MM.1S (cell line): ENCODE data around the gene KCNG2.

Experiments
- DNase-seq: peaks from one replicate; pipeline ENCODE4 v3.0.0-alpha.2; 2015
- H2AFZ ChIP-seq: fragments of 300-600 bp; sonication (generic); 2 replicates; pipeline ENCODE4 v1.6.0; 2016; ENCODE audit warnings: antibody characterized with exemption, low read length
- H3F3A ChIP-seq: fragments of 300-600 bp; sonication (generic); 2 replicates; pipeline ENCODE4 v1.6.1; 2016; ENCODE audit warnings: mild to moderate bottlenecking, antibody characterized with exemption, low read length, moderate library complexity, mixed read lengths; ENCODE audit not compliant: insufficient read depth
- H3K27ac ChIP-seq: fragments of 300-600 bp; sonication (generic); 2 replicates; pipeline ENCODE4 v1.5.1; 2016; ENCODE audit warnings: mild to moderate bottlenecking, low read length
- H3K27me3 ChIP-seq: fragments of 300-600 bp; sonication (generic); replicated peaks from 2 replicates; pipeline ENCODE4 v1.6.0; 2016; ENCODE audit warnings: low read length; ENCODE audit not compliant: insufficient read depth
- H3K36me3 ChIP-seq: fragments of 300-600 bp; sonication (generic); replicated peaks from 2 replicates; pipeline ENCODE4 v1.6.1; 2016; ENCODE audit warnings: mild to moderate bottlenecking, low read length, mixed read lengths; ENCODE audit not compliant: insufficient read depth
- H3K4me1 ChIP-seq: fragments of 300-600 bp; sonication (generic); 2 replicates; pipeline ENCODE4 v1.6.1; 2016; ENCODE audit warnings: low read length, mixed read lengths
- H3K4me2 ChIP-seq: fragments of 300-600 bp; sonication (generic); 2 replicates; pipeline ENCODE4 v1.6.0; 2016; ENCODE audit warnings: low read depth, low read length
- H3K4me3 ChIP-seq: fragments of 300-600 bp; sonication (generic); 2 replicates; pipeline ENCODE4 v1.5.1; 2016; ENCODE audit warnings: low read length, mixed read lengths
- H3K79me2 ChIP-seq: fragments of 300-600 bp; sonication (generic); 2 replicates; pipeline ENCODE4 v1.6.1; 2016; ENCODE audit warnings: mixed run types, low read length, mixed read lengths
- H3K9ac ChIP-seq: fragments of 300-600 bp; sonication (generic); 2 replicates; pipeline ENCODE4 v1.6.1; 2016; ENCODE audit warnings: low read length, mixed read lengths
- H3K9me2 ChIP-seq: fragments of 300-600 bp; sonication (generic); replicated peaks from 2 replicates; pipeline ENCODE4 v1.6.1; 2016; ENCODE audit warnings: mild to moderate bottlenecking, low read length, mixed read lengths; ENCODE audit not compliant: insufficient read depth
- H3K9me3 ChIP-seq: fragments of 300-600 bp; sonication (generic); replicated peaks from 2 replicates; pipeline ENCODE4 v1.6.1; 2016; ENCODE audit warnings: mild to moderate bottlenecking, low read length, mixed read lengths; ENCODE audit not compliant: insufficient read depth
- H4K20me1 ChIP-seq: fragments of 300-600 bp; sonication (generic); 2 replicates; pipeline ENCODE4 v1.6.1; 2016; ENCODE audit warnings: mild to moderate bottlenecking, low read length, moderate library complexity, mixed read lengths; ENCODE audit not compliant: insufficient read depth
- CTCF ChIP-seq: fragments of 300-600 bp; sonication (generic); IDR thresholded peaks from 2 replicates; pipeline ENCODE4 v1.5.1; 2016; ENCODE audit warnings: antibody characterized with exemption, low read length, mixed read lengths
- EZH2 ChIP-seq: fragments of 300-600 bp; sonication (generic); optimal IDR thresholded peaks from 2 replicates; pipeline ENCODE3; 2017; ENCODE audit warnings: low read depth, mild to moderate bottlenecking, antibody characterized with exemption, low read length, mixed read lengths
- EZH2phosphoT487 ChIP-seq: fragments of 300-600 bp; sonication (generic); IDR thresholded peaks from 2 replicates; pipeline ENCODE4 v1.6.1; 2018; ENCODE audit warnings: antibody characterized with exemption, low read length

KCNG2 gene

GRCh38 chr18:79792096-79792987 is 5.4 kb upstream of the KCNG2 start:
- Histone ChIP-seq H3K9ac (no peak overlapping the region), H3K27me3 (no peaks in the 10 kb centered on the region), H2AFZ (no peak overlapping the region)

GRCh38 chr18:79792988-79793355 is 4.8 kb upstream of the KCNG2 start:
- Histone ChIP-seq H4K20me1 (no peaks in the 10 kb centered on the region), H3K27ac (no peak overlapping the region), H3K9me2 (no peaks in the 10 kb centered on the region), H3K4me3 (no peak overlapping the region), H2AFZ (no peak overlapping the region), H3K79me2 (no peaks in the 10 kb centered on the region), H3K9ac (no peak overlapping the region), H3K4me2 (no peak overlapping the region), H3K9me3 (no peaks in the 10 kb centered on the region), H3F3A (no peaks in the 10 kb centered on the region), H3K36me3 (no peaks in the 10 kb centered on the region), H3K27me3 (no peaks in the 10 kb centered on the region), H3K4me1 (no peaks in the 10 kb centered on the region)
- no peak for DNase-seq
- TF ChIP-seq CTCF: no peak
- TF ChIP-seq EZH2: no peak
- no peak for TF ChIP-seq EZH2phosphoT487

More at GRCh38 chr18:79792096-79792987, 5.4 kb upstream of the KCNG2 start:
- H3K79me2 ChIP-seq: no peaks in the 10 kb centered on the region
- H3K4me1 ChIP-seq: no peaks in the 10 kb centered on the region
- no peaks in the 10 kb centered on the region for H3K36me3 ChIP-seq
- no peak for TF ChIP-seq CTCF
- no peak for TF ChIP-seq EZH2
- TF ChIP-seq EZH2phosphoT487: no peak
- H3K4me3 ChIP-seq: no peak overlapping the region
- no peaks in the 10 kb centered on the region for H3K9me2 ChIP-seq
- no peaks in the 10 kb centered on the region for H3F3A ChIP-seq
- no peak overlapping the region for H3K4me2 ChIP-seq
- DNase-seq: no peak
- no peak overlapping the region for H3K27ac ChIP-seq
- H3K9me3 ChIP-seq: no peaks in the 10 kb centered on the region
- no peaks in the 10 kb centered on the region for H4K20me1 ChIP-seq

DNA sequence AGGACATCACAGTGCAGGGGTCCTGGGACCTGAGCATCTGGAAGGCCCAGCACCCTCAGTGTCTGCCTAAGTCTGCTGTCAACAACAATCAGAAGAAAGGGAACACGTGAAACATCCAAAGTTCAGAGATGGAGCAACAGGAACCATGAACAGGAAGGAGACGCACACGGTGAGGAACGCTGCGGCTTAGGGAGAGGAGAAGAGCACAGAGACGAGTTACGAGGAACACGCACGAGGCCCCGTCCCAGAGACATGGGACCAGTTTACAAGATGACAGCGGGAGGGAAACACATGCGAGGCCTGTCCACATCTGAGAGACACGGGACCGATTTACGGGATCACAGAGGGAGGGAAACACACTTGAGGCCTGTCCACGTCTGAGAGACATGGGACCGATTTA is 2.9 kb upstream of the KCNG2 start:
- no peak for DNase-seq
- H3K27me3 ChIP-seq: no peaks in the 10 kb centered on the region

GRCh38 chr18:79795446-79795845 is 2.3 kb upstream of the KCNG2 start:
- no peak overlapping the region for H3K27ac ChIP-seq
- H3K27me3 ChIP-seq: no peaks in the 10 kb centered on the region
- no peaks in the 10 kb centered on the region for H3K36me3 ChIP-seq
- no peak overlapping the region for H3K9ac ChIP-seq
- DNase-seq: no peak
- H4K20me1 ChIP-seq: no peaks in the 10 kb centered on the region
- H3K4me3 ChIP-seq: no peak overlapping the region
- no peak overlapping the region for H3K4me2 ChIP-seq
- H3K4me1 ChIP-seq: no peaks in the 10 kb centered on the region
- TF ChIP-seq EZH2: no peak
- no peak for TF ChIP-seq CTCF
- no peaks in the 10 kb centered on the region for H3K9me3 ChIP-seq
- H3K79me2 ChIP-seq: no peaks in the 10 kb centered on the region
- H3F3A ChIP-seq: no peaks in the 10 kb centered on the region
- no peaks in the 10 kb centered on the region for H3K9me2 ChIP-seq
- no peak overlapping the region for H2AFZ ChIP-seq

More for the DNA sequence above, 2.9 kb upstream of the KCNG2 start:
- no peak for TF ChIP-seq EZH2phosphoT487
- Histone ChIP-seq H3K27ac (no peak overlapping the region), H3K4me1 (no peaks in the 10 kb centered on the region), H2AFZ (no peak overlapping the region), H3K79me2 (no peaks in the 10 kb centered on the region), H3K4me2 (no peak overlapping the region), H4K20me1 (no peaks in the 10 kb centered on the region), H3K9ac (no peak overlapping the region), H3K36me3 (no peaks in the 10 kb centered on the region), H3F3A (no peaks in the 10 kb centered on the region), H3K9me2 (no peaks in the 10 kb centered on the region), H3K4me3 (no peak overlapping the region), H3K9me3 (no peaks in the 10 kb centered on the region)
